ENCODE results near the gene KRT14.

DNA sequence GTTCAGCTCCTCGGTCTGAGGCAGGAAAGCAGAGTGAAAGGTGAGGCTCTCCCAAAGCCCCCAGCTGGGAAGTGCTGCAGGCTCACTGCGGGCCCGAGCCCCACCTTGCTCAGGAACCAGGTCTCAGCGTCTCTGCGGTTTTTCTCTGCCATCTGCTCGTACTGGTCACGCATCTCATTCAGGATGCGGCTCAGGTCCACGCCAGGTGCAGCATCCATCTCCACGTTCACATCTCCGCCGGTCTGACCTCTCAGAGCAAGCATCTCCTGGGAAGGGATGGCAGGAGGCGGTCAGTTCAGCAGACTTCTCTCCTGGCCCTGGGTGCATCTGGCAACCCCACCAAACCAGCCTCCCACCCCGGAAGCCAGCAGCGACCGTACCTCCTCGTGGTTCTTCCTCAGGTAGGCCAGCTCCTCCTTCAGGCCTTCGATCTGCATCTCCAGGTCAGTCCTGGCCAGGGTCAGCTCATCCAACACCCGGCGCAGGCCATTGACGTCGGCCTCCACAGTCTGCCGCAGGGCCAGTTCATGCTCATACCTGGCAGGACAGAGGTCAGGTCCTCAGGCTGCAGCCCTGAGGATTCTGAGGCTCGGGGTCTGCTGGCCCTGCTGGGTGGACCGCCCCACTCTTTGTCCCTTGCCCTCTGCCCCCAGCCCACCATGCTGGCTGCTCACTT is 24.4 kb upstream of the KRT14 start:
- TF ChIP-seq, protein P1, sequence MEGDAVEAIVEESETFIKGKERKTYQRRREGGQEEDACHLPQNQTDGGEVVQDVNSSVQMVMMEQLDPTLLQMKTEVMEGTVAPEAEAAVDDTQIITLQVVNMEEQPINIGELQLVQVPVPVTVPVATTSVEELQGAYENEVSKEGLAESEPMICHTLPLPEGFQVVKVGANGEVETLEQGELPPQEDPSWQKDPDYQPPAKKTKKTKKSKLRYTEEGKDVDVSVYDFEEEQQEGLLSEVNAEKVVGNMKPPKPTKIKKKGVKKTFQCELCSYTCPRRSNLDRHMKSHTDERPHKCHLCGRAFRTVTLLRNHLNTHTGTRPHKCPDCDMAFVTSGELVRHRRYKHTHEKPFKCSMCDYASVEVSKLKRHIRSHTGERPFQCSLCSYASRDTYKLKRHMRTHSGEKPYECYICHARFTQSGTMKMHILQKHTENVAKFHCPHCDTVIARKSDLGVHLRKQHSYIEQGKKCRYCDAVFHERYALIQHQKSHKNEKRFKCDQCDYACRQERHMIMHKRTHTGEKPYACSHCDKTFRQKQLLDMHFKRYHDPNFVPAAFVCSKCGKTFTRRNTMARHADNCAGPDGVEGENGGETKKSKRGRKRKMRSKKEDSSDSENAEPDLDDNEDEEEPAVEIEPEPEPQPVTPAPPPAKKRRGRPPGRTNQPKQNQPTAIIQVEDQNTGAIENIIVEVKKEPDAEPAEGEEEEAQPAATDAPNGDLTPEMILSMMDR (IDR thresholded peaks at IDR 0.05) = no peak
- TF ChIP-seq POLR2A (IDR thresholded peaks at IDR 0.05) = no peak
- TF ChIP-seq POLR2AphosphoS5 (IDR thresholded peaks at IDR 0.05) = no peak
- TF ChIP-seq EP300 (IDR thresholded peaks at IDR 0.05) = no peak

Measured in suprapubic skin (tissue), 4 donors.